Central memory CD4-positive, alpha-beta T cell (primary cell): ENCODE data around the gene NUP43.
"Not testable (repeated sequence)": the region's sequence is repeated elsewhere in the genome, so short reads cannot be mapped to it uniquely, and the experiment has no call there.

Experiments
- DNase-seq: peaks from one replicate; pipeline ENCODE4 v3.0.0; 2022

The NUP43 gene

GRCh38 chr6:149683256-149683859 lies 63.0 kb downstream of the NUP43 start:
- no peak for DNase-seq

GRCh38 chr6:149681845-149682244 lies 64.5 kb downstream of the NUP43 start:
- not testable (repeated sequence) for DNase-seq

- DNase-seq: no peak
Observed at GRCh38 chr6:149681209-149681608, 65.1 kb downstream of the NUP43 start.

GRCh38 chr6:149680503-149680902 lies 65.8 kb downstream of the NUP43 start:
- no peak for DNase-seq
